ENCODE measurements around the gene CDH24.

GRCh38 chr14:23052671-23053070, 4.6 kb downstream of the CDH24 start:
- TF ChIP-seq, protein P1, sequence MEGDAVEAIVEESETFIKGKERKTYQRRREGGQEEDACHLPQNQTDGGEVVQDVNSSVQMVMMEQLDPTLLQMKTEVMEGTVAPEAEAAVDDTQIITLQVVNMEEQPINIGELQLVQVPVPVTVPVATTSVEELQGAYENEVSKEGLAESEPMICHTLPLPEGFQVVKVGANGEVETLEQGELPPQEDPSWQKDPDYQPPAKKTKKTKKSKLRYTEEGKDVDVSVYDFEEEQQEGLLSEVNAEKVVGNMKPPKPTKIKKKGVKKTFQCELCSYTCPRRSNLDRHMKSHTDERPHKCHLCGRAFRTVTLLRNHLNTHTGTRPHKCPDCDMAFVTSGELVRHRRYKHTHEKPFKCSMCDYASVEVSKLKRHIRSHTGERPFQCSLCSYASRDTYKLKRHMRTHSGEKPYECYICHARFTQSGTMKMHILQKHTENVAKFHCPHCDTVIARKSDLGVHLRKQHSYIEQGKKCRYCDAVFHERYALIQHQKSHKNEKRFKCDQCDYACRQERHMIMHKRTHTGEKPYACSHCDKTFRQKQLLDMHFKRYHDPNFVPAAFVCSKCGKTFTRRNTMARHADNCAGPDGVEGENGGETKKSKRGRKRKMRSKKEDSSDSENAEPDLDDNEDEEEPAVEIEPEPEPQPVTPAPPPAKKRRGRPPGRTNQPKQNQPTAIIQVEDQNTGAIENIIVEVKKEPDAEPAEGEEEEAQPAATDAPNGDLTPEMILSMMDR (IDR thresholded peaks at IDR 0.05), result no peak
- TF ChIP-seq POLR2A (IDR thresholded peaks at IDR 0.05), result no peak

Data from right lobe of liver (tissue), 4 donors.